ENCODE measurements around the gene ITCH. TPM values are rescaled to one million over a fixed set of nuclear protein-coding genes. Genes with fewer than 3 reads are reported as not detected.

The ITCH gene
- total and polyA plus RNA-seq, 2 of the 8 experiments (the other 6 are each of a cell fraction or from before 2014, with no cell fraction given), result 3.9 to 45.2 TPM

- no peak overlapping the region for H3K56ac ChIP-seq (replicated peaks; ENCODE audit: insufficient read length, low read depth, low read length)
- no peak overlapping the region for H3K4me3 ChIP-seq (ENCODE audit: extremely low read depth in 1 of 4, insufficient read depth in 2 of 4, low read depth in 3 of 4, low read length in 4 of 4)
- H2BK5ac ChIP-seq (ENCODE audit: low read depth, low read length), result no peak overlapping the region
- no peak overlapping the region for H2AFZ ChIP-seq (ENCODE audit: low read length)
- H2BK20ac ChIP-seq (ENCODE audit: low read length), result no peak overlapping the region
- peaks cover 6% of the 10 kb centered on the region; the same call in 1 of the 2 replicates for H3K23me2 ChIP-seq (ENCODE audit: low read depth, low read length)
- H2AK5ac ChIP-seq (ENCODE audit: low read depth, low read length), result no peak overlapping the region
- DNase-seq (ENCODE audit: low read depth in 1 of 2, low spot score in 2 of 2) (no peak), FAIRE-seq (no peak)
- H4K91ac ChIP-seq (replicated peaks; ENCODE audit: insufficient read length, low read length), result no peak overlapping the region
- peaks cover 4 to 8% of the 10 kb centered on the region in 2 experiments for H4K20me1 ChIP-seq (replicated peaks in 1 of 2; ENCODE audit: control insufficient read depth in 1 of 2, insufficient read depth in 2 of 2, low read length in 2 of 2)
- H3K14ac ChIP-seq (ENCODE audit: insufficient read length), result no peak overlapping the region
- no peak overlapping the region for H3K9ac ChIP-seq (replicated peaks in 1 of 4; ENCODE audit: extremely low read depth in 1 of 4, low read depth in 3 of 4, low read length in 3 of 4)
- no peak overlapping the region for H4K5ac ChIP-seq (ENCODE audit: insufficient read length, low read depth, low read length)
- no peak overlapping the region for H3K4ac ChIP-seq (replicated peaks; ENCODE audit: insufficient read length, low read depth, low read length)
- no peak overlapping the region for H2BK120ac ChIP-seq (replicated peaks; ENCODE audit: low read depth, low read length)
- no peak overlapping the region for H2BK15ac ChIP-seq (ENCODE audit: low read length)
- no peak overlapping the region for H3K27ac ChIP-seq (ENCODE audit: low read depth, low read length)
- CTCF ChIA-PET (ENCODE audit: partially characterized antibody), result interaction anchor here (0.7 to 4.1 kb wide), 2 partner anchors 54 to 79 kb away, joined by 3 to 24 read pairs; no protein-coding TSS in a partner anchor
- peaks cover 6 to 23% (median 18%) of the 10 kb centered on the region in 4 experiments for H3K36me3 ChIP-seq (ENCODE audit: control insufficient read depth in 2 of 4, insufficient read depth in 4 of 4, low read length in 3 of 4)
- no peak overlapping the region for H3K4me2 ChIP-seq (ENCODE audit: insufficient read depth in 1 of 2, low read depth in 2 of 2, low read length in 2 of 2)
- no peaks in the 10 kb centered on the region for H3K27me3 ChIP-seq (replicated peaks in 1 of 4; ENCODE audit: control insufficient read depth in 3 of 4, extremely low read depth in 1 of 4, insufficient read depth in 3 of 4, low read length in 3 of 4)
- POLR2A ChIA-PET (ENCODE audit: partially characterized antibody), result interaction anchor here (0.7 to 3.2 kb wide), 2 partner anchors 10 to 65 kb away, joined by 3 to 14 read pairs; partner anchors contain the start of gene AHCY
- 96% methylated on average over 5 of the region's 5 CpGs; no CpG with 5 or more reads in 1 of the 2 experiments for WGBS, 2 experiments (ENCODE audit: extremely low coverage in 1 of 2, insufficient coverage in 1 of 2, insufficient read length in 1 of 2, insufficient replicate concordance in 2 of 2, low coverage in 1 of 2, low lambda C conversion rate in 2 of 2, missing lambda C conversion rate in 1 of 2)
- H3K9me3 ChIP-seq (ENCODE audit: insufficient read depth in 2 of 2, low read depth in 1 of 2, low read length in 1 of 2), result no peaks in the 10 kb centered on the region
- H3K79me2 ChIP-seq (ENCODE audit: control insufficient read depth in 1 of 2, insufficient read depth in 2 of 2, low read length in 2 of 2), result peaks cover 10 to 67% of the 10 kb centered on the region in 2 experiments
- H2BK12ac ChIP-seq (ENCODE audit: low read depth, low read length), result no peak overlapping the region
- no peak overlapping the region for H4K8ac ChIP-seq (ENCODE audit: extremely low read depth, insufficient read depth, low read length)
- H3K18ac ChIP-seq (ENCODE audit: extremely low read depth, low read length), result no peak overlapping the region
- H3K79me1 ChIP-seq (ENCODE audit: low read depth, low read length), result no peaks in the 10 kb centered on the region
- no peak overlapping the region for H3K23ac ChIP-seq (ENCODE audit: insufficient read length)
- peaks cover 3 to 7% (median 5%) of the 10 kb centered on the region in 4 experiments; a peak in 4 of 7 replicates for H3K4me1 ChIP-seq (replicated peaks in 1 of 4; ENCODE audit: control insufficient read depth in 3 of 4, insufficient read depth in 4 of 4, low read length in 3 of 4)
- TF ChIP-seq TCF12 (IDR thresholded peaks at IDR 0.05; ENCODE audit: low read depth, low read length) (no peak), RAD21 (IDR thresholded peaks at IDR 0.05 in 1 of 2, conservative IDR thresholded peaks at IDR 0.05 in 1 of 2; ENCODE audit: low read depth in 2 of 2, low read length in 2 of 2) (no peak), SIRT6 (IDR thresholded peaks at IDR 0.05; ENCODE audit: low read length) (no peak), TBP (IDR thresholded peaks at IDR 0.05; ENCODE audit: low read depth, low read length) (no peak), ATF3 (IDR thresholded peaks at IDR 0.05; ENCODE audit: insufficient read depth, low read depth, low read length) (no peak), EP300 (IDR thresholded peaks at IDR 0.05; ENCODE audit: borderline replicate concordance in 1 of 2, low read depth in 2 of 2, low read length in 2 of 2) (no peak), SAP30 (IDR thresholded peaks at IDR 0.05; ENCODE audit: insufficient read depth, insufficient replicate concordance, low read length) (no peak), RBBP5 (IDR thresholded peaks at IDR 0.05; ENCODE audit: borderline replicate concordance, low read depth, low read length) (no peak), JUND (IDR thresholded peaks at IDR 0.05; ENCODE audit: low read length) (no peak), SUZ12 (IDR thresholded peaks at IDR 0.05; ENCODE audit: low read length) (no peak), E2F6 (IDR thresholded peaks at IDR 0.05) (no peak), BCL11A (IDR thresholded peaks at IDR 0.05; ENCODE audit: low read depth in 2 of 2, low read length in 2 of 2) (no peak)
Observed at GRCh38 chr20:34367155-34367554, 4.1 kb downstream of the ITCH start.
